Glutamatergic neuron (in vitro differentiated cells): ENCODE results near the gene INTS1. TPM values are rescaled to one million over a fixed set of nuclear protein-coding genes. Genes with fewer than 3 reads are reported as not detected.

Experiments
- DNase-seq: peaks from one replicate; pipeline ENCODE4 v3.0.0; 2022
- H3K27ac Mint-ChIP-seq: one replicate; pipeline ENCODE4 v1.8.0; 2020; ENCODE audit warnings: mild to moderate bottlenecking, mixed read lengths, inconsistent platforms; ENCODE audit not compliant: unreplicated experiment
- H3K27me3 Mint-ChIP-seq: one replicate; pipeline ENCODE4 v1.8.0; 2020; ENCODE audit warnings: mild to moderate bottlenecking, moderate library complexity, mixed read lengths, inconsistent platforms; ENCODE audit not compliant: unreplicated experiment
- H3K36me3 Mint-ChIP-seq: one replicate; pipeline ENCODE4 v1.8.0; 2020; ENCODE audit warnings: mild to moderate bottlenecking, mixed read lengths, inconsistent platforms; ENCODE audit not compliant: unreplicated experiment
- H3K4me1 Mint-ChIP-seq: one replicate; pipeline ENCODE4 v1.8.0; 2020; ENCODE audit warnings: mild to moderate bottlenecking, low read depth, mixed read lengths, inconsistent platforms; ENCODE audit not compliant: unreplicated experiment
- H3K4me3 Mint-ChIP-seq: one replicate; pipeline ENCODE4 v1.8.0; 2020; ENCODE audit warnings: mild to moderate bottlenecking, mixed read lengths, inconsistent platforms; ENCODE audit not compliant: unreplicated experiment
- H3K9me3 Mint-ChIP-seq: one replicate; pipeline ENCODE4 v1.8.0; 2020; ENCODE audit warnings: mild to moderate bottlenecking, moderate library complexity, mixed read lengths, inconsistent platforms; ENCODE audit not compliant: unreplicated experiment
- CTCF ChIP-seq: fragments of 200-600 bp; sonication (generic); IDR thresholded peaks from one replicate; pipeline ENCODE4 v1.5.0; 2021; ENCODE audit not compliant: partially characterized antibody, unreplicated experiment
- total RNA-seq: library from RNA; stranded (reverse); fragmentation: NEBNext Ultra II Directional; extraction: Animal tissue kit (Norgen Biotek cat#: 25700); gene quantifications from one replicate; pipeline ENCODE4 v1.2.1, GENCODE V29; 2021; ENCODE audit not compliant: unreplicated experiment

Gene INTS1
- total RNA-seq, 1 donor from 2014 or later, result 108 TPM

GRCh38 chr7:1510780-1511154 is 6.6 kb upstream of the INTS1 start:
- Mint-ChIP-seq H3K9me3 (peaks cover 8% of the 10 kb centered on the region), H3K36me3 (no peaks in the 10 kb centered on the region), H3K27ac (no peak overlapping the region), H3K27me3 (peaks cover 6% of the 10 kb centered on the region), H3K4me3 (no peak overlapping the region), H3K4me1 (peaks cover 7% of the 10 kb centered on the region)
- DNase-seq, result no peak
- no peak for TF ChIP-seq CTCF

- Mint-ChIP-seq H3K27ac (peak overlapping the region; percentile 78), H3K4me1 (peaks cover 7% of the 10 kb centered on the region)
Measured at GRCh38 chr7:1509226-1509625, 5.0 kb upstream of the INTS1 start.

GRCh38 chr7:1508277-1508758 is 4.1 kb upstream of the INTS1 start:
- DNase-seq, result no peak
- H3K27ac Mint-ChIP-seq, result peak overlapping the region; percentile 6
- no peak for TF ChIP-seq CTCF
- no peak overlapping the region for H3K4me3 Mint-ChIP-seq
- H3K36me3 Mint-ChIP-seq, result no peaks in the 10 kb centered on the region
- H3K4me1 Mint-ChIP-seq, result peaks cover 7% of the 10 kb centered on the region
- H3K9me3 Mint-ChIP-seq, result peaks cover 8% of the 10 kb centered on the region
- peaks cover 6% of the 10 kb centered on the region for H3K27me3 Mint-ChIP-seq

More at GRCh38 chr7:1509226-1509625, 5.0 kb upstream of the INTS1 start:
- no peak for TF ChIP-seq CTCF
- H3K9me3 Mint-ChIP-seq, result peaks cover 8% of the 10 kb centered on the region
- DNase-seq, result no peak
- no peaks in the 10 kb centered on the region for H3K36me3 Mint-ChIP-seq
- H3K4me3 Mint-ChIP-seq, result no peak overlapping the region
- H3K27me3 Mint-ChIP-seq, result peaks cover 6% of the 10 kb centered on the region

- Mint-ChIP-seq H3K27ac (peak overlapping the region; percentile 53), H3K4me1 (peaks cover 16% of the 10 kb centered on the region), H3K9me3 (peaks cover 16% of the 10 kb centered on the region), H3K4me3 (no peak overlapping the region), H3K36me3 (no peaks in the 10 kb centered on the region), H3K27me3 (peaks cover 6% of the 10 kb centered on the region)
- no peak for TF ChIP-seq CTCF
- DNase-seq, result no peak
Measured at GRCh38 chr7:1505731-1506550, 1.8 kb upstream of the INTS1 start.

- DNase-seq, result no peak
- H3K4me1 Mint-ChIP-seq, result peaks cover 16% of the 10 kb centered on the region
- peaks cover 4% of the 10 kb centered on the region for H3K27me3 Mint-ChIP-seq
Measured at GRCh38 chr7:1503390-1503789, 799 bp downstream of the INTS1 start.

More at GRCh38 chr7:1503390-1503789, 799 bp downstream of the INTS1 start:
- H3K36me3 Mint-ChIP-seq, result no peaks in the 10 kb centered on the region
- H3K9me3 Mint-ChIP-seq, result peaks cover 13% of the 10 kb centered on the region
- peak overlapping the region; percentile 8 for H3K27ac Mint-ChIP-seq
- H3K4me3 Mint-ChIP-seq, result peak overlapping the region; percentile 91
- TF ChIP-seq CTCF, result no peak
